Mesothelial cell of epicardium (in vitro differentiated cells): ENCODE measurements around the gene SND1. TPM values are rescaled to one million over a fixed set of nuclear protein-coding genes. Genes with fewer than 3 reads are reported as not detected.

ENCODE experiments used
- DNase-seq, 2 experiments: peaks; one replicate each; pipeline ENCODE4 v3.0.0; 2021; ENCODE audit warnings: low spot score in 2 of 2; ENCODE audit not compliant: unreplicated experiment in 2 of 2
- H3K27ac Mint-ChIP-seq: 2 replicates; pipeline ENCODE4 v1.8.0; 2021; ENCODE audit warnings: mixed read lengths
- H3K27me3 Mint-ChIP-seq: 2 replicates; pipeline ENCODE4 v1.8.0; 2021; ENCODE audit warnings: low read depth, mixed read lengths
- H3K36me3 Mint-ChIP-seq: 2 replicates; pipeline ENCODE4 v1.8.0; 2021; ENCODE audit warnings: mixed read lengths
- H3K4me1 Mint-ChIP-seq: 2 replicates; pipeline ENCODE4 v1.8.0; 2021; ENCODE audit warnings: mixed read lengths
- H3K4me3 Mint-ChIP-seq: 2 replicates; pipeline ENCODE4 v1.8.0; 2021; ENCODE audit warnings: mild to moderate bottlenecking, moderate library complexity, mixed read lengths
- H3K9me3 Mint-ChIP-seq: 2 replicates; pipeline ENCODE4 v1.8.0; 2021; ENCODE audit warnings: mixed read lengths
- total RNA-seq: library from RNA; stranded (reverse); gene quantifications from 3 replicates; pipeline ENCODE4 v1.2.1, GENCODE V29; 2021
- TF ChIP-seq, protein P1 (sequence below): fragments of 200-600 bp; sonication (generic); IDR thresholded peaks from one replicate; pipeline ENCODE4 v1.5.0; 2021; ENCODE audit warnings: antibody characterized with exemption; ENCODE audit not compliant: unreplicated experiment

The SND1 gene
- total RNA-seq, 1 donor from 2014 or later, result 211 TPM

- Mint-ChIP-seq H3K27ac (no peak overlapping the region), H3K27me3 (no peaks in the 10 kb centered on the region), H3K4me3 (no peak overlapping the region), H3K4me1 (peaks cover 6% of the 10 kb centered on the region), H3K9me3 (no peaks in the 10 kb centered on the region), H3K36me3 (peaks cover 5% of the 10 kb centered on the region)
- no peak for DNase-seq
- TF ChIP-seq, protein P1, sequence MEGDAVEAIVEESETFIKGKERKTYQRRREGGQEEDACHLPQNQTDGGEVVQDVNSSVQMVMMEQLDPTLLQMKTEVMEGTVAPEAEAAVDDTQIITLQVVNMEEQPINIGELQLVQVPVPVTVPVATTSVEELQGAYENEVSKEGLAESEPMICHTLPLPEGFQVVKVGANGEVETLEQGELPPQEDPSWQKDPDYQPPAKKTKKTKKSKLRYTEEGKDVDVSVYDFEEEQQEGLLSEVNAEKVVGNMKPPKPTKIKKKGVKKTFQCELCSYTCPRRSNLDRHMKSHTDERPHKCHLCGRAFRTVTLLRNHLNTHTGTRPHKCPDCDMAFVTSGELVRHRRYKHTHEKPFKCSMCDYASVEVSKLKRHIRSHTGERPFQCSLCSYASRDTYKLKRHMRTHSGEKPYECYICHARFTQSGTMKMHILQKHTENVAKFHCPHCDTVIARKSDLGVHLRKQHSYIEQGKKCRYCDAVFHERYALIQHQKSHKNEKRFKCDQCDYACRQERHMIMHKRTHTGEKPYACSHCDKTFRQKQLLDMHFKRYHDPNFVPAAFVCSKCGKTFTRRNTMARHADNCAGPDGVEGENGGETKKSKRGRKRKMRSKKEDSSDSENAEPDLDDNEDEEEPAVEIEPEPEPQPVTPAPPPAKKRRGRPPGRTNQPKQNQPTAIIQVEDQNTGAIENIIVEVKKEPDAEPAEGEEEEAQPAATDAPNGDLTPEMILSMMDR, result no peak
Measured at GRCh38 chr7:128006550-128007302, 354.7 kb downstream of the SND1 start.

GRCh38 chr7:128007303-128007680 is 355.3 kb downstream of the SND1 start:
- TF ChIP-seq, protein P1, result no peak
- no peaks in the 10 kb centered on the region for H3K27me3 Mint-ChIP-seq
- peaks cover 2% of the 10 kb centered on the region for H3K36me3 Mint-ChIP-seq
- DNase-seq, result no peak
- H3K9me3 Mint-ChIP-seq, result no peaks in the 10 kb centered on the region
- peaks cover 6% of the 10 kb centered on the region for H3K4me1 Mint-ChIP-seq
- no peak overlapping the region for H3K27ac Mint-ChIP-seq
- H3K4me3 Mint-ChIP-seq, result no peak overlapping the region

DNA sequence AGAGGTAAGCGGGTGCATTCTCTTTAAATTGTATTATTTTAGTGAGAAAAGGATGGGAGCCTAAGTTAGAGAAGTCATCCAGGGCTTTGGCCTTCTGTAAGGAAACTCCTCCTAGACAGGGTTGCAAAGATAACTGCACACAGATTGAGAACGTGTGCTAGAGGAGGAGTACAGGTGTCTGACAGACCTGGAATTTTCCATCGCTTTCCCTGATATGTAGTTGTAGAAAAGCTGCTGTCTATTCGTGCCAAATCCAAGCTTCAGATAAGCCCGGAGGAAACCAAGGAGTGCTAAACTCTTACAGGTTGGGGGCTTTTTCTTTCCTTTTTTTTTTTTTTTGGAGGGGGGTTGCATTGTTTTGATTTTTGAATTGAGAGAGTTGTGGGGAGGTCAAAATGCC is 356.1 kb downstream of the SND1 start:
- DNase-seq, result no peak
- Mint-ChIP-seq H3K36me3 (no peaks in the 10 kb centered on the region), H3K27ac (no peak overlapping the region), H3K4me1 (peaks cover 6% of the 10 kb centered on the region), H3K9me3 (no peaks in the 10 kb centered on the region), H3K4me3 (no peak overlapping the region), H3K27me3 (no peaks in the 10 kb centered on the region)
- TF ChIP-seq, protein P1, result no peak

DNA sequence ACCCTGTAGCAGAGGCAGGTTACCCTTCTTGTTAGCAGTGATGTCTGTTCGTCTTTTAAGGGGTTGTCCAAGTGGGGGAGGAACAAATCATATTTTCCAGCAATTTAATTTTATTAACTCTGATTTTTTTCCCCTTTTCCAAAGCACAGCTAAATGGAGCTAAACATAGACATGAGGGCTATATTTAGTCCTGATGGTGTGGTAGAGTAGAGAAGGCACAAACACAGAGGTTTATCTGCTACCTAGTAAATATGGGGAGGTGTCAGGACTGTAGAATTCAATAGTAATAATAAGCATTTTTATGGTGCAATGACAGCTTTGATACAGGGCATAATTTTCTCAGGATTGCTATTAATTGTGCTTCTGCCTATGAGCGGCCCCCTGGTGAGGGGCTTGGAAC is 356.8 kb downstream of the SND1 start:
- Mint-ChIP-seq H3K4me1 (peaks cover 6% of the 10 kb centered on the region), H3K4me3 (no peak overlapping the region), H3K9me3 (no peaks in the 10 kb centered on the region), H3K27ac (no peak overlapping the region), H3K27me3 (no peaks in the 10 kb centered on the region), H3K36me3 (no peaks in the 10 kb centered on the region)
- no peak for DNase-seq
- TF ChIP-seq, protein P1, result no peak

DNA sequence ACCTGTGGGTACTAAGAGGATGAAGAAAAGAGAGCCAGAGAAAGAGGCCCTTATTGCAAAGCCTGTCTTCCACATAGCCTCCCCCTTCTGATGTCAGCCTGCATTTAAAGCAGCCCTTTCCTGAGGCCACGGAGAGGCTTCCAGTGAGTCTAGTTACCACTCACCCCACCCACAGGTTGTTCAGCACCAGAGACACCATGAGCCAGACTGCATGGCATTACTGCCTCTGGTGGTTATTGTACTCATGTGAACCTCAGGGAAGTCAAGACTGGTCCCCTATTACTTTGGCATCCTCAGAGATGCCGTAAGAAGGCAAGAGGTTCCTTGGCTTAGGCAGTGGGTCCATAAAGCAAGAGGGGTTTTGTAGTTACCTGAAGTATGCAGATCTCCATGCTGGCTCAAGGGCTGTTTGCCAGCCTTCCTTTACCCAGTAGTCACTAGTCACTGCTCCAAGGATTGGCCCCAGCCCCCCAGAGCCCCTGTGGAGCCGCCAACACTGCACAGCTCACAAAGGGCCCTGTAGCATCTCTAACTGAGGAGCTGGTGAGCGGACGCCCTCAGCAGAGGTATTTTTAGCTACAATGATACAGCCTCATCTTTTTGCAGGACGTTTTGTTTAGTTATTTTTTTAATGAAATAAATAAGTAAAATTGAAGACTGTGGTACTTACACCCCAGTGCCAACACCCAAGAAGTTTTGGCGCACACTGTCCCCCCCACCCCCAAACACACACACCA is 358.6 kb downstream of the SND1 start:
- Mint-ChIP-seq H3K27ac (no peak overlapping the region), H3K27me3 (no peaks in the 10 kb centered on the region), H3K4me3 (no peak overlapping the region), H3K36me3 (no peaks in the 10 kb centered on the region), H3K9me3 (no peaks in the 10 kb centered on the region), H3K4me1 (peaks cover 2% of the 10 kb centered on the region)
- no peak for DNase-seq
- TF ChIP-seq, protein P1, result no peak
